Transverse colon (tissue), 3 donors: ENCODE data around the gene MSI2.

Source experiments
- POLR2A ChIP-seq: fragments of 450-650 bp; IDR thresholded peaks from one replicate; pipeline ENCODE4 v1.6.1; 2016; ENCODE audit warnings: antibody characterized with exemption, mild to moderate bottlenecking, moderate library complexity
- TF ChIP-seq, protein P1 (sequence below), 5 experiments: fragments of 200-600 bp in 3 of 5; fragments of 450-650 bp in 2 of 5; sonication (generic) in 3 of 5; IDR thresholded peaks; 1 replicate in 2 of 5; 2 replicates in 3 of 5; pipeline ENCODE4 v1.5.1; 2016 to 2017; ENCODE audit warnings: antibody characterized with exemption in 5 of 5, inconsistent platforms in 3 of 5, mild to moderate bottlenecking in 2 of 5, moderate library complexity in 1 of 5

DNA sequence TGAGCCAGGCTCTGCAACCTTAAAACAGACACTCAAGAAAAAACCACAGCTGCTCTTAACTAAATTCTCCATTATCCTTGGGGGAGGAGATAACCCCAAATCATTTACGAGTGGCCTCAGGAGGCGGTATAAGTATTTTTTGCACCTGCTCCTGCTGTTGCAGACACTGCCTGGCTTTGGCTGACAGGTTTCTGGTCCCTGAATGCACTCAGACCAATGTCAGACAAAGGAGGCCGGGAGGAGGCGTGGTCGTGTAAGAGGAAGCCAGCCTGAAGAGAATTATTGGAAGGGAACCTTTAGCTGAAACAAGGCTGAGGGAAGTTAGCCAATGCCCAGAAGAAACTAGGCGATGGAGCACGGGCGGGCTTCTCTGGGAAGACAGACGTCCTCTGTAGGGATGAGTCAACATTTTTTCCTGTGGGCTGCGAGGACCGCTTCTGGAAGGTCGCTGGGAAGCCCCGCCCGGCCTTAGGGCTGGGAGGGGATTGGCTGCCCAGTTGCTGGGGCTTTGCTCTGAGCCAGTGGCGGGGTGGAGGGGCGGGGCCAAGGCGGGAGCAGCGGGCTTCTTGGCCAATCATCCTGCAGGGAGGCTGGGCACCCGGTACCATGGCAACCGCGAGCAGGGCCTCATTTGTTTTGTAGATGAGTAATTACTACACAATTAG, 406.5 kb downstream of the MSI2 start:
- TF ChIP-seq POLR2A = no peak
- TF ChIP-seq, protein P1, sequence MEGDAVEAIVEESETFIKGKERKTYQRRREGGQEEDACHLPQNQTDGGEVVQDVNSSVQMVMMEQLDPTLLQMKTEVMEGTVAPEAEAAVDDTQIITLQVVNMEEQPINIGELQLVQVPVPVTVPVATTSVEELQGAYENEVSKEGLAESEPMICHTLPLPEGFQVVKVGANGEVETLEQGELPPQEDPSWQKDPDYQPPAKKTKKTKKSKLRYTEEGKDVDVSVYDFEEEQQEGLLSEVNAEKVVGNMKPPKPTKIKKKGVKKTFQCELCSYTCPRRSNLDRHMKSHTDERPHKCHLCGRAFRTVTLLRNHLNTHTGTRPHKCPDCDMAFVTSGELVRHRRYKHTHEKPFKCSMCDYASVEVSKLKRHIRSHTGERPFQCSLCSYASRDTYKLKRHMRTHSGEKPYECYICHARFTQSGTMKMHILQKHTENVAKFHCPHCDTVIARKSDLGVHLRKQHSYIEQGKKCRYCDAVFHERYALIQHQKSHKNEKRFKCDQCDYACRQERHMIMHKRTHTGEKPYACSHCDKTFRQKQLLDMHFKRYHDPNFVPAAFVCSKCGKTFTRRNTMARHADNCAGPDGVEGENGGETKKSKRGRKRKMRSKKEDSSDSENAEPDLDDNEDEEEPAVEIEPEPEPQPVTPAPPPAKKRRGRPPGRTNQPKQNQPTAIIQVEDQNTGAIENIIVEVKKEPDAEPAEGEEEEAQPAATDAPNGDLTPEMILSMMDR (IDR thresholded peaks at IDR 0.05) = no peak
